ENCODE data around the gene MINDY1. TPM values are rescaled to one million over a fixed set of nuclear protein-coding genes. Genes with fewer than 3 reads are reported as not detected.

MINDY1 gene
- total and polyA plus RNA-seq, 9 of the 15 experiments (the other 6 are each of a cell fraction or from before 2014, with no cell fraction given), result 0.49 to 11.0 (median 6.0) TPM

DNA sequence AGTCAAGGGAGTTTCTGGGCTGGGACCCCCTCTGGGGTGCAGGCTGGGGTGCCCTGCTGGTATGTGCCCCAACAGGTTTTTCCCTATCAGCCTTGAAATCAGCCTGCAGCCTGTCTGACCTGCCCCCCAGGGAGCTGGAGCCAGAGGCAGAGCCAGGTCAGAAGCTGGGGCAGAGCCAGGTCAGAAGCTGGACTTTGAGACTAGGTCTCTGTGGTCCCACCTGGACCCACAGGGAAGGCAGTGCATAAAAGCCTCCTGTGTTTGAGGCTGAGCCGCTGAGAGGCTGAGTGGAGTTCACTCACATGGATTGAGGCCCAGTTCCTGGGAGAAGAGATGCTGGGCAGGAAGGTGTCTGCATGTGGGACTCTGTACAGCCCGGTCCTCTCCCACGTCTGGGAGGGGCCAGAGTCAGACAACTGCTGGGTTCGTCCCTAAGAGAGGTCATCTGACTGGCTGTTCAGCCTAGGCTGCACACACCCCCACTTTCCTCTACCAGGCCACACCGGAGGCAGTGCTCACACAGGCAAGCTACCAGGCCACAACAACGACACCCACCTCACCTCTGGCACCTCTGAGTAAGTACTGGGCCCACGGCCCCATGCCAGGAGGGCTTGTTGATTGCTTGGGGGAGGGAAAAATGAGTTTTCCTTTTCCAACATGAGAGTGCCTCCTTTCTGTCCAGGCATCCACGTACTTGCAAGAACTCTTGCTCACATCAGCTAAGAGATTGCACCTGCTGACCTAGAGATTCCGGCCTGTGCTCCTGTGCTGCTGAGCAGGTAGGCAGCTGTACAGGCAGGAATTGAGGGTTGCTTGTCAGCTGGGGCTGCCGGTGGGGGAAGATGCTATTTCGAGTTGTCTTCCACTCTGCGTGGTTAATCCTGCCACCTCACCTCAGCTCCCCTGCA lies 24.6 kb downstream of the MINDY1 start, which contains the start of gene ANXA9 (continued):
- TF ChIP-seq CHAMP1 (IDR thresholded peaks at IDR 0.05), result no peak
- TF ChIP-seq PHTF2 (CRISPR knock-in tag; IDR thresholded peaks at IDR 0.05), result no peak
- TF ChIP-seq MGA (IDR thresholded peaks at IDR 0.05), result peak; percentile 53; the same call in 1 of the 2 replicates
- TF ChIP-seq NUFIP1 (IDR thresholded peaks at IDR 0.05; ENCODE audit: partially characterized antibody), result no peak
- no peak for TF ChIP-seq RBM17 (IDR thresholded peaks at IDR 0.05; ENCODE audit: borderline replicate concordance, low read depth, low read length)
- TF ChIP-seq SNRNP70 (optimal IDR thresholded peaks at IDR 0.05; ENCODE audit: low read depth, low read length), result no peak
- TF ChIP-seq TAF9B (IDR thresholded peaks at IDR 0.05; ENCODE audit: partially characterized antibody), result no peak
- 0 out of 2 replicates have a peak, but pooled peaks have one; percentile 2 for TF ChIP-seq GATA2 (CRISPR knock-in tag; IDR thresholded peaks at IDR 0.05)
- TF ChIP-seq, protein P1, sequence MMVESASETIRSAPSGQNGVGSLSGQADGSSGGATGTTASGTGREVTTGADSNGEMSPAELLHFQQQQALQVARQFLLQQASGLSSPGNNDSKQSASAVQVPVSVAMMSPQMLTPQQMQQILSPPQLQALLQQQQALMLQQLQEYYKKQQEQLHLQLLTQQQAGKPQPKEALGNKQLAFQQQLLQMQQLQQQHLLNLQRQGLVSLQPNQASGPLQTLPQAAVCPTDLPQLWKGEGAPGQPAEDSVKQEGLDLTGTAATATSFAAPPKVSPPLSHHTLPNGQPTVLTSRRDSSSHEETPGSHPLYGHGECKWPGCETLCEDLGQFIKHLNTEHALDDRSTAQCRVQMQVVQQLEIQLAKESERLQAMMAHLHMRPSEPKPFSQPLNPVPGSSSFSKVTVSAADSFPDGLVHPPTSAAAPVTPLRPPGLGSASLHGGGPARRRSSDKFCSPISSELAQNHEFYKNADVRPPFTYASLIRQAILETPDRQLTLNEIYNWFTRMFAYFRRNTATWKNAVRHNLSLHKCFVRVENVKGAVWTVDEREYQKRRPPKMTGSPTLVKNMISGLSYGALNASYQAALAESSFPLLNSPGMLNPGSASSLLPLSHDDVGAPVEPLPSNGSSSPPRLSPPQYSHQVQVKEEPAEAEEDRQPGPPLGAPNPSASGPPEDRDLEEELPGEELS (CRISPR knock-in tag; IDR thresholded peaks at IDR 0.05; ENCODE audit: borderline replicate concordance), result no peak

Measured in K562 (cell line).